HEK293 (cell line): Measurements from ENCODE around the gene SCAF11.

Source experiments
- CTCF ChIA-PET: fragments of 350-600 bp; formaldehyde crosslinking; extraction: SDS; loops from one replicate; lab custom pipeline; 2021; ENCODE audit warnings: antibody characterized with exemption; lab: Yijun Ruan, JAX
- POLR2A ChIA-PET: fragments of 300-600 bp; formaldehyde crosslinking; extraction: SDS; loops from one replicate; lab custom pipeline; 2020; ENCODE audit warnings: antibody characterized with exemption, inconsistent platforms; lab: Yijun Ruan, JAX
- H3K27ac ChIP-seq: fragments of 200-500 bp; sonication (Bioruptor generic); 2 replicates; pipeline ENCODE4 v1.5.1; 2014; ENCODE audit warnings: low read depth, low read length, control low read depth, inconsistent platforms; ENCODE audit errors: extremely low read depth
- H3K36me3 ChIP-seq, 2 experiments: fragments of 200-500 bp in 1 of 2; sonication (Bioruptor generic) in 1 of 2; 1 replicate in 1 of 2; 2 replicates in 1 of 2; pipeline ENCODE4 v1.5.1; 2014 to 2017; ENCODE audit warnings: inconsistent platforms in 2 of 2, low read length in 2 of 2; ENCODE audit not compliant: control insufficient read depth in 2 of 2, insufficient read depth in 1 of 2
- H3K4me1 ChIP-seq: fragments of 200-500 bp; sonication (Bioruptor generic); 2 replicates; pipeline ENCODE4 v1.5.1; 2014; ENCODE audit warnings: mild to moderate bottlenecking, low read length, inconsistent platforms; ENCODE audit not compliant: control insufficient read depth, insufficient read depth
- H3K4me3 ChIP-seq: 2 replicates; pipeline ENCODE4 v1.5.1; 2011; ENCODE audit warnings: low read depth, mild to moderate bottlenecking, control low read depth, low read length, moderate library complexity
- H3K9me3 ChIP-seq: fragments of 200-500 bp; sonication (Bioruptor generic); 2 replicates; pipeline ENCODE4 v1.5.1; 2014; ENCODE audit warnings: low read depth, low read length, inconsistent platforms; ENCODE audit not compliant: control insufficient read depth, insufficient read depth
- FEZF1 ChIP-seq: fragments of 450-650 bp; formaldehyde crosslinking; IDR thresholded peaks from 2 replicates; pipeline ENCODE4 v1.5.1; 2016; ENCODE audit warnings: missing biosample characterization, missing genetic modification characterization
- HOXA7 ChIP-seq: sonication (generic); formaldehyde crosslinking; IDR thresholded peaks from 2 replicates; pipeline ENCODE4 v1.8.1; 2022; ENCODE audit warnings: missing genetic modification reagents, borderline replicate concordance
- PRDM10 ChIP-seq: fragments of 450-650 bp; formaldehyde crosslinking; IDR thresholded peaks from 2 replicates; pipeline ENCODE4 v1.5.1; 2016; ENCODE audit warnings: missing biosample characterization, missing genetic modification characterization
- REST ChIP-seq: fragments of 450-650 bp; formaldehyde crosslinking; IDR thresholded peaks from 2 replicates; pipeline ENCODE4 v1.5.1; 2016; ENCODE audit warnings: missing biosample characterization, missing genetic modification characterization
- WT1 ChIP-seq: fragments of 450-650 bp; formaldehyde crosslinking; IDR thresholded peaks from 2 replicates; pipeline ENCODE4 v1.5.1; 2016; ENCODE audit warnings: missing biosample characterization, missing genetic modification characterization
- ZNF140 ChIP-seq: fragments of 450-650 bp; formaldehyde crosslinking; IDR thresholded peaks from 2 replicates; pipeline ENCODE4 v1.5.1; 2016; ENCODE audit warnings: missing biosample characterization, missing genetic modification characterization
- ZNF223 ChIP-seq: fragments of 450-650 bp; formaldehyde crosslinking; IDR thresholded peaks from 2 replicates; pipeline ENCODE4 v1.5.1; 2016; ENCODE audit warnings: missing biosample characterization, missing genetic modification characterization
- ZNF624 ChIP-seq: fragments of 450-650 bp; formaldehyde crosslinking; IDR thresholded peaks from 2 replicates; pipeline ENCODE4 v1.5.1; 2017; ENCODE audit warnings: missing biosample characterization, missing genetic modification characterization
- ZNF629 ChIP-seq: fragments of 450-650 bp; formaldehyde crosslinking; IDR thresholded peaks from 2 replicates; pipeline ENCODE4 v1.5.1; 2017; ENCODE audit warnings: missing biosample characterization, missing genetic modification characterization
- ZNF660 ChIP-seq: fragments of 450-650 bp; IDR thresholded peaks from 2 replicates; pipeline ENCODE4 v1.5.1; 2018; ENCODE audit warnings: missing biosample characterization, mild to moderate bottlenecking, missing genetic modification characterization
- ZSCAN18 ChIP-seq: fragments of 450-650 bp; formaldehyde crosslinking; IDR thresholded peaks from 2 replicates; pipeline ENCODE4 v1.5.1; 2016; ENCODE audit warnings: missing biosample characterization, missing genetic modification characterization
- ZSCAN30 ChIP-seq: fragments of 450-650 bp; IDR thresholded peaks from 2 replicates; pipeline ENCODE4 v1.5.1; 2018; ENCODE audit warnings: missing biosample characterization, mild to moderate bottlenecking, missing genetic modification characterization, moderate library complexity
- TF ChIP-seq, protein P1 (sequence below): fragments of 450-650 bp; formaldehyde crosslinking; IDR thresholded peaks from 2 replicates; pipeline ENCODE4 v1.5.1; 2016; ENCODE audit warnings: missing biosample characterization, missing genetic modification characterization, low read depth
- TF ChIP-seq, protein P2 (sequence below): fragments of 450-650 bp; formaldehyde crosslinking; IDR thresholded peaks from 2 replicates; pipeline ENCODE4 v1.5.1; 2016; ENCODE audit warnings: missing biosample characterization, missing genetic modification characterization

SCAF11 gene

GRCh38 chr12:45907955-45908354 is 82.4 kb downstream of the SCAF11 start:
- CTCF ChIA-PET: no interaction called here
- Histone ChIP-seq H3K4me1 (peaks cover 3% of the 10 kb centered on the region; the same call in 1 of the 2 replicates), H3K36me3 (peaks cover 10 to 15% of the 10 kb centered on the region in 2 experiments), H3K27ac (no peak overlapping the region), H3K4me3 (no peak overlapping the region), H3K9me3 (no peaks in the 10 kb centered on the region)
- TF ChIP-seq FEZF1 (no peak), PRDM10 (no peak), HOXA7 (CRISPR knock-in tag) (no peak), WT1 (tag by site-specific recombination) (no peak), ZNF629 (no peak), ZNF140 (tag by site-specific recombination) (no peak), ZNF624 (tag by site-specific recombination) (no peak), ZSCAN18 (tag by site-specific recombination) (no peak), ZNF660 (tag by site-specific recombination) (no peak)
- TF ChIP-seq, protein P1, sequence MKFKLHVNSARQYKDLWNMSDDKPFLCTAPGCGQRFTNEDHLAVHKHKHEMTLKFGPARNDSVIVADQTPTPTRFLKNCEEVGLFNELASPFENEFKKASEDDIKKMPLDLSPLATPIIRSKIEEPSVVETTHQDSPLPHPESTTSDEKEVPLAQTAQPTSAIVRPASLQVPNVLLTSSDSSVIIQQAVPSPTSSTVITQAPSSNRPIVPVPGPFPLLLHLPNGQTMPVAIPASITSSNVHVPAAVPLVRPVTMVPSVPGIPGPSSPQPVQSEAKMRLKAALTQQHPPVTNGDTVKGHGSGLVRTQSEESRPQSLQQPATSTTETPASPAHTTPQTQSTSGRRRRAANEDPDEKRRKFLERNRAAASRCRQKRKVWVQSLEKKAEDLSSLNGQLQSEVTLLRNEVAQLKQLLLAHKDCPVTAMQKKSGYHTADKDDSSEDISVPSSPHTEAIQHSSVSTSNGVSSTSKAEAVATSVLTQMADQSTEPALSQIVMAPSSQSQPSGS (tag by site-specific recombination): no peak
- TF ChIP-seq, protein P2, sequence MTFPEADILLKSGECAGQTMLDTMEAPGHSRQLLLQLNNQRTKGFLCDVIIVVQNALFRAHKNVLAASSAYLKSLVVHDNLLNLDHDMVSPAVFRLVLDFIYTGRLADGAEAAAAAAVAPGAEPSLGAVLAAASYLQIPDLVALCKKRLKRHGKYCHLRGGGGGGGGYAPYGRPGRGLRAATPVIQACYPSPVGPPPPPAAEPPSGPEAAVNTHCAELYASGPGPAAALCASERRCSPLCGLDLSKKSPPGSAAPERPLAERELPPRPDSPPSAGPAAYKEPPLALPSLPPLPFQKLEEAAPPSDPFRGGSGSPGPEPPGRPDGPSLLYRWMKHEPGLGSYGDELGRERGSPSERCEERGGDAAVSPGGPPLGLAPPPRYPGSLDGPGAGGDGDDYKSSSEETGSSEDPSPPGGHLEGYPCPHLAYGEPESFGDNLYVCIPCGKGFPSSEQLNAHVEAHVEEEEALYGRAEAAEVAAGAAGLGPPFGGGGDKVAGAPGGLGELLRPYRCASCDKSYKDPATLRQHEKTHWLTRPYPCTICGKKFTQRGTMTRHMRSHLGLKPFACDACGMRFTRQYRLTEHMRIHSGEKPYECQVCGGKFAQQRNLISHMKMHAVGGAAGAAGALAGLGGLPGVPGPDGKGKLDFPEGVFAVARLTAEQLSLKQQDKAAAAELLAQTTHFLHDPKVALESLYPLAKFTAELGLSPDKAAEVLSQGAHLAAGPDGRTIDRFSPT (tag by site-specific recombination): no peak
- POLR2A ChIA-PET: no interaction called here

DNA sequence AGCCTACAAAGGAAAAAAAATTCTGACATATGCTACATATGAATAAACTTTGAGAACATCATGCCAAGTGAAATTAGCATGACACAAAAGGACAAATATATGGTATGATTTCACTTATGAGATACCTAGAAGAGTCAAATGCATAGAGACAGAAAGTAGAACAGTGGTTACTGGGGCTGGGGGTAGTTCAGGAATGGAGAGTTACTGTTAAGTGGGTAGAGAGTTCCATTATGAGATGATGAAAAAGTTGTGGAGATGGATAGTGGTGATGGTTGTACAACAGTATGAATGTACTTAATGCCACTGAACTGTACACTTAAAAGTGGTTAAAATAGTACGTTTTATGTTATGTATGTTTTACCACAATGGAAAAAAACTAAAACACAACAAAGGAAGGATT is 92.3 kb downstream of the SCAF11 start:
- Histone ChIP-seq H3K9me3 (no peaks in the 10 kb centered on the region), H3K4me1 (no peaks in the 10 kb centered on the region), H3K4me3 (no peak overlapping the region)
- CTCF ChIA-PET: no interaction called here
- POLR2A ChIA-PET: no interaction called here
- no peak for TF ChIP-seq REST (tag by site-specific recombination)
- TF ChIP-seq ZNF140 (tag by site-specific recombination): no peak
- no peak for TF ChIP-seq ZSCAN30 (tag by site-specific recombination)
- TF ChIP-seq ZNF223 (tag by site-specific recombination): no peak
- TF ChIP-seq, all 188 proteins: peak for 0
- no peak overlapping the region for H3K27ac ChIP-seq
- H3K36me3 ChIP-seq: peaks cover 20 to 38% of the 10 kb centered on the region in 2 experiments
